ENCODE measurements around the gene ZNF75A. TPM values are rescaled to one million over a fixed set of nuclear protein-coding genes. Genes with fewer than 3 reads are reported as not detected.
A peak's percentile ranks its signal among the peaks of the same experiment; 100 is the strongest.

The ZNF75A gene
- total RNA-seq, 1 donor from 2014 or later, result 43.8 TPM

DNA sequence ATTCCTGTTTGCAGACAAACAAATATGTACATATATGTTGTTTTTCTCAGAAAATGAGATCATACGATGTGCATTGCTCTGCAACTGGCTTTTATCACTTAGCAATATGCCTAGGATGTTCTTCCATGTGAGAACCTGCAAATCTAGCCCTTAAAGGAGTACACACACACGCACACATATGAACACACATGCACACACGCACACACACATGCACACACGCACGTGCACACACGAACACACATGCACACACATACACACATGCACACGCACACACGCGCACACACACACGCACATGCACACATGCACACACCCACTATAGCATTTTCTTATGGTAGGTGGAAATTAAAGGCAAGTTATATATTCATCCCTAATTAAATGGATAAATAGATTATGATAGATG is 42.3 kb downstream of the ZNF75A start:
- Mint-ChIP-seq H3K4me1 (no peaks in the 10 kb centered on the region), H3K36me3 (ENCODE audit: low read depth) (no peaks in the 10 kb centered on the region), H3K4me3 (no peak overlapping the region), H3K27ac (ENCODE audit: unreplicated experiment) (no peak overlapping the region), H3K27me3 (ENCODE audit: low read depth) (peaks cover 30% of the 10 kb centered on the region), H3K9me3 (no peaks in the 10 kb centered on the region)
- TF ChIP-seq, protein P1, sequence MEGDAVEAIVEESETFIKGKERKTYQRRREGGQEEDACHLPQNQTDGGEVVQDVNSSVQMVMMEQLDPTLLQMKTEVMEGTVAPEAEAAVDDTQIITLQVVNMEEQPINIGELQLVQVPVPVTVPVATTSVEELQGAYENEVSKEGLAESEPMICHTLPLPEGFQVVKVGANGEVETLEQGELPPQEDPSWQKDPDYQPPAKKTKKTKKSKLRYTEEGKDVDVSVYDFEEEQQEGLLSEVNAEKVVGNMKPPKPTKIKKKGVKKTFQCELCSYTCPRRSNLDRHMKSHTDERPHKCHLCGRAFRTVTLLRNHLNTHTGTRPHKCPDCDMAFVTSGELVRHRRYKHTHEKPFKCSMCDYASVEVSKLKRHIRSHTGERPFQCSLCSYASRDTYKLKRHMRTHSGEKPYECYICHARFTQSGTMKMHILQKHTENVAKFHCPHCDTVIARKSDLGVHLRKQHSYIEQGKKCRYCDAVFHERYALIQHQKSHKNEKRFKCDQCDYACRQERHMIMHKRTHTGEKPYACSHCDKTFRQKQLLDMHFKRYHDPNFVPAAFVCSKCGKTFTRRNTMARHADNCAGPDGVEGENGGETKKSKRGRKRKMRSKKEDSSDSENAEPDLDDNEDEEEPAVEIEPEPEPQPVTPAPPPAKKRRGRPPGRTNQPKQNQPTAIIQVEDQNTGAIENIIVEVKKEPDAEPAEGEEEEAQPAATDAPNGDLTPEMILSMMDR (conservative IDR thresholded peaks at IDR 0.05), result no peak
- DNase-seq (ENCODE audit: low read depth, low spot score), result no peak

GRCh38 chr16:3348547-3349167 is 43.4 kb downstream of the ZNF75A start:
- no peak for DNase-seq (ENCODE audit: low read depth, low spot score)
- no peak overlapping the region for H3K4me3 Mint-ChIP-seq
- no peaks in the 10 kb centered on the region for H3K36me3 Mint-ChIP-seq (ENCODE audit: low read depth)
- H3K27me3 Mint-ChIP-seq (ENCODE audit: low read depth), result peaks cover 32% of the 10 kb centered on the region
- H3K9me3 Mint-ChIP-seq, result no peaks in the 10 kb centered on the region
- no peaks in the 10 kb centered on the region for H3K4me1 Mint-ChIP-seq
- no peak overlapping the region for H3K27ac Mint-ChIP-seq (ENCODE audit: unreplicated experiment)
- TF ChIP-seq, protein P1 (conservative IDR thresholded peaks at IDR 0.05), result no peak

DNA sequence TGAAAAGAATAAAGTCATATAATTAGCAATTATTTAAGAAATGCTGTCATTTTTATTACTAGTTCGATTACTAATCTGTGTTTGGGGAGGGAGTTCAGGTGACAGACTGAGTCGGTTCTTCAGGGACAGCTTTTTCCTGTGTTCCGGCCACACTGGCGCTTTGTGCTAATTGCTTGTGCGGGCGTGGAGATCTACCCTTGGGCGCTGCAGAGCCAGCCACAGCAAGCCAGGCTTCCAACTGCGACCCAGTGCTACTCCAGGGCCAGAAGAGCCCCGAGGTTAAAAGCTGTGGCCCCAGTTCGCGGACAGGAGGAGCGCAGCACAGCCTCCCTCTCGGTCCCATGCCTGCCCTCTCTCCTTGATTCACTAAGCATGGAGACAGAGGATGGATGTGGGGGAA is 43.9 kb downstream of the ZNF75A start:
- H3K27ac Mint-ChIP-seq (ENCODE audit: unreplicated experiment), result no peak overlapping the region
- DNase-seq (ENCODE audit: low read depth, low spot score), result no peak
- no peaks in the 10 kb centered on the region for H3K9me3 Mint-ChIP-seq
- TF ChIP-seq, protein P1 (conservative IDR thresholded peaks at IDR 0.05), result no peak
- no peaks in the 10 kb centered on the region for H3K4me1 Mint-ChIP-seq
- H3K4me3 Mint-ChIP-seq, result no peak overlapping the region
- H3K36me3 Mint-ChIP-seq (ENCODE audit: low read depth), result no peaks in the 10 kb centered on the region
- H3K27me3 Mint-ChIP-seq (ENCODE audit: low read depth), result peaks cover 34% of the 10 kb centered on the region

- no peak for DNase-seq (ENCODE audit: low read depth, low spot score)
- Mint-ChIP-seq H3K9me3 (peaks cover 2% of the 10 kb centered on the region), H3K27ac (ENCODE audit: unreplicated experiment) (peak within 1 kb of the TSS; percentile 43), H3K27me3 (ENCODE audit: low read depth) (peaks cover 45% of the 10 kb centered on the region), H3K4me1 (no peaks in the 10 kb centered on the region), H3K4me3 (no peak within 1 kb of the TSS), H3K36me3 (ENCODE audit: low read depth) (no peaks in the 10 kb centered on the region)
- TF ChIP-seq, protein P1 (conservative IDR thresholded peaks at IDR 0.05), result no peak
Observed at GRCh38 chr16:3355589-3355988, 50.3 kb downstream of the ZNF75A start, which contains the start of gene OR2C1. TSS of gene OR2C1 (plus strand) at chr16:3355889. CDS start at chr16:3355941, 52 bp downstream.

GRCh38 chr16:3356118-3356517 is 50.8 kb downstream of the ZNF75A start:
- no peak for DNase-seq (ENCODE audit: low read depth, low spot score)
- Mint-ChIP-seq H3K9me3 (peaks cover 2% of the 10 kb centered on the region), H3K27ac (ENCODE audit: unreplicated experiment) (peak overlapping the region; percentile 43), H3K4me3 (no peak overlapping the region), H3K36me3 (ENCODE audit: low read depth) (no peaks in the 10 kb centered on the region), H3K27me3 (ENCODE audit: low read depth) (peaks cover 47% of the 10 kb centered on the region), H3K4me1 (no peaks in the 10 kb centered on the region)
- TF ChIP-seq, protein P1 (conservative IDR thresholded peaks at IDR 0.05), result no peak

All from neural crest cell (in vitro differentiated cells).